Forelimb muscle (tissue), 1 donor: ENCODE data around the gene EFL1. TPM values are rescaled to one million over a fixed set of nuclear protein-coding genes. Genes with fewer than 3 reads are reported as not detected.
"Not testable (repeated sequence)": the region's sequence is repeated elsewhere in the genome, so short reads cannot be mapped to it uniquely, and the experiment has no call there.

Experiments
- DNase-seq: peaks from one replicate; pipeline ENCODE4 v3.0.0-alpha.2; 2013; ENCODE audit warnings: low read depth
- polyA plus RNA-seq: library from polyadenylated mRNA; unstranded; fragments of 120-200 nt; gene quantifications from one replicate; pipeline ENCODE4 v1.2.1, GENCODE V29; 2013; ENCODE audit not compliant: insufficient read length

Gene EFL1
- polyA plus RNA-seq = 11.7 TPM

DNA sequence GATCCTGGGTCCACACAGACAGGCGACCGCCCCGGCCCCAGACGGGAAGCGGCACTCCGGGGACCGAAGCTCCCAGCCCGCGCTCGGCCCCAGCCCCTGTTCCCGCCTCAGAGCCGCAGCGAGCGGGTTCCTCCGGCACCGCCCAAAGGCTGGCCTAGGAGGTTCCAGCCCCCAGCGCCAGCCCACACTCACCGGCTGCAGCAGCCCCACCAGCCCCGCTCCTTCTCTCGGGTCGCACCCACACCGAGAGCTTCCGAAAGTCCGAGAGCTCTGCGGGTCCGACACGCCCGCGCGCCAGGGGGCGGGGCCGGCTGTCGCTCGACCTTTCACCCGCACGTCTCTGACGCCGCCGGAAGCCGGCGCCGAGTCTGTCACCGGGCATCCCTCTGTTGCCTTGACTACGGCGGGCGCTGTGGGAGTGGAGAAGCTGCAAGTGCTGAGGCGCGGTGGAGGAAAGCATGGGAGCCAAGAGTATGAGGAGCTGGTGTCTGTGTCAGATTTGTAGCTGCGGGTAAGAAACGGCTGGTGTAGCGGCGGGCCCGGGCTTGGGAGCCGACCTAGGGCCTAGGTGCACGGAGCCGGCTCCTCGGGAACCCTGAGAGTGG is at the start of gene EFL1, which contains the start of gene SAXO2:
TSS of gene EFL1 (minus strand) at position 313 of the 605 bp plus-strand sequence. CDS start 956 bp downstream, outside the sequence.
TSS of gene SAXO2 (plus strand) at position 397 of the 605 bp plus-strand sequence. CDS start at position 459, 62 bp downstream.
- DNase-seq = peak; percentile 62

DNA sequence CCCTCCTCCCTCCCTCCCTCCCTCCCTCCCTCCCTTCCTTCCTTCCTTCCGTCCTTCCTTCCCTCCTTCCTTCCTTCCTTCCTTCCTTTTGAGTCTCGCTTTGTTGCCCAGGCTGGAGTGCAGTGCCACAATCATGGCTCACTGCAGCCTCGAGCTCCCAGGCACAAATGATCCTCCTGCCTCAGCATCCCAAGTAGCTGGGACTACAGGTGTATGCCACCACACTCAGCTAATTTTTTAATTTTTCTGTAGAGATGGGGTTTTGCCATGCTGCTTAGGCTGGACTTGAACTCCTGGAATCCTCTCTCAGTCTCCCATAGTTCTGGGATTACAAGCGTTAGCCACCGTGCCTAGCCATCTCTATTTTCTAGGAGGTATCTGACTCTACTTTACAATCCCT is 48.8 kb upstream of the EFL1 start:
- DNase-seq = not testable (repeated sequence)

DNA sequence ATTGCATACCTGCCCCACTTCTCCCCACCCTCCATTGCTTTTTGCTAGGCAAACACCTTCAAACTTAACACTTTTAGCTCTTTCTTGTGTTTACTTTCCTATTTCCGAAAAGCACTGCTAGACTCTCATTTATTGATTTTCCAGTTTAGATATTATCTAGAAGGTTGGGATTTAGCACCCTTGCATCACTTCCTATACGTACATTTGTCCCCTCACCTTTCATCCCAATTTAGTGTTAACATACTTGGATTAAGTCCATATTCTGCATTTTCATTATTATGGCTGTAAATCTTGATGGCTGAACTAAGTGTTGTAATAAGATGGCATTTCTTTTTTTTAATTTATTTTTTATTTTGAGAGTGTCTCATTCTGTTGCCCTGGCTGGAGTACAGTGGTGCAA is 47.3 kb upstream of the EFL1 start:
- DNase-seq = no peak

DNA sequence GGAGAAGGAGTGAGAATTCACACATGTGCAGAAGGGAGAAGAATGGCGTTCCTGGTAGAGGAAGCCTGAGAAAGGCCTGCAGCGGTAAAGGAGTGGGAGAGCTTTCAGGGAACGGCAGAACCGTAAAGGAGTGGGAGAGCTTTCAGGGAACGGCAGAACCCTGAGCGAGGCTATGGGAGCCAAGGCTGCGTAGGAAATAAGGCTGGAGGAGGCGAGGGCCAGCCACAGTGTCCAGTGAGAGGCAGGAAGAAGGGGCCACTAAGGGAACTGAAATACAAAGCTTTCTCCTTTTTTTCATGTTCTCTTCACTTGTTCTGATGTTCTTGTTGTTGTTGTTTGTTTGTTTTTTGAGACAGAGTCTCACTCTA is 45.2 kb upstream of the EFL1 start:
- no peak for DNase-seq

DNA sequence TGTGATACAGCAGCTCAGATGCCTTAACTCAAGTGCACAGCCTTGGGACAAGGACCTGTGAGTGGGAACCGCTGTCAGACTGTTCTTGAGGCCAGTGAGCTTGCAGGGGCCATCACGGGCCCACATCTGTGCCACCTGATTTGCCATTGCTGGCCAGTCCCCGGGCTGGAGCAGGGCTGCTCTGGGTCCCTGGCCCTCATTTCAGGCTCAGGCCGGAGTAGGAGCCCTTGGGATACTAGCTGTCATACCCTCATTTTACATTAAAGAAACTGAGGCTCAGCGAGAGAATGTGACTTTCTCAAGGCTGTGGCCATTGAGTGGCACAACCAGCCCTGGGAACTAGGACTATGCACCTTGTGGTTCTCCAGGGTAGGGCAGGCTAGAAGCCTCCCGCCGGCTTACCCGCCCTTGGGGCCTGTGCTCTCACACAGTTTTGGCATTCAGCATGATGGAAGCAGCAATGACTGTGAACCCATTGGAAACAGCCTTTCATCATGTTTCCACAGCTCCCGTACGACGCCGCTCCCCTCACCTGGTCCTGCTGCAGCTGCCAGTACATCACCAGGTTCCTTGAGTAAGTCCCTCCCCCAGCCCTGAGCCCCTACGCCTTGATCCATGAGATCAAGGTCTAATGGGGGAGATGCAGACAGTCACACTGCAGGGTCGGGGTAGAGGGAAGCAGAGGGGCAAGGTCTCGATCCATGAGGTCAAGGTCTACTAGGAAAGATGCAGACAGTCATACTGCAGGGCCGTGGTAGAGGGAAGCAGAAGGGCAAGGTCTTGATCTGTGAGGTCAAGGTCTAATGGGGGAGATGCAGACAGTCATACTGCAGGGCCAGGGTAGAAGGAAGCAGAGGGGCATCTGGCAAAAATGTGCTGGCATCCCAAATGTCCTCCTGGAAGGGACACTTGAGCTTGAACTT is 44.5 kb upstream of the EFL1 start:
- no peak for DNase-seq

DNA sequence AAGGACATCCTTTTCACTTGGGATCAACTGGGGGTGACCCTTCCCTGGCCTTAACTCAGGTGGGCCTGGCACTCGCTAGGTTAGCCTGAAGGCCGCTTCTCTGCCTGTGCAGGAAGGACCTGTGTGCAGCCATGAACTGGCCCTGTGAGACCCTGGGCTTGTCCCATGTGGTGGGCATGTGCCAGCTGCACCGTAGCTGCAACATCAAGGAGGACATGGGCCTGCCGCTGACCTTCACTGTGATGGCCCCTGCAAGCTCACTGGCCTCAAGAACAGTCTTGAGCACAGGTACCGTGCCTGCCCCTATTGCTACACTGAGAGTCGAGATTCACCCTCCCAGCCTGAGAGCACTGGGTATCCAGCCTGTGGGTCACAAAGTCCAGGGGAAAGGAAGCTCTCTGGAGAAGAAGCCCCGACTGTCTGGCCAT is 43.1 kb upstream of the EFL1 start:
- DNase-seq = no peak

DNA sequence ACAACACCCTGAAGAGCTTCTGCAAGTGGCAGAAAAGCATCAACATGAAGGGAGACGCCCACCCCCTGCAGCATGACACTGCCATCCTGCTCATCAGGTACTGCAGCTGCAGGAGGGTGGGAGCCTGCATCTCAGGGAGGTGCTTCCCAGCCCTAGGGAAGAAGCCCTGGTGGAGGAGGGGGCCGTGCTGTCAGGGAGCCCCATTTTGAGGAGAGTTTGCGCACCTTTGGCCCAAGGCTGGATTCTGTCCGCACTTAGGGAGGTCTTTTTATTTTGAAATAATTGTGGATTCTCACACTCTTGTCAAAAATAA is 42.2 kb upstream of the EFL1 start:
- DNase-seq = no peak

DNA sequence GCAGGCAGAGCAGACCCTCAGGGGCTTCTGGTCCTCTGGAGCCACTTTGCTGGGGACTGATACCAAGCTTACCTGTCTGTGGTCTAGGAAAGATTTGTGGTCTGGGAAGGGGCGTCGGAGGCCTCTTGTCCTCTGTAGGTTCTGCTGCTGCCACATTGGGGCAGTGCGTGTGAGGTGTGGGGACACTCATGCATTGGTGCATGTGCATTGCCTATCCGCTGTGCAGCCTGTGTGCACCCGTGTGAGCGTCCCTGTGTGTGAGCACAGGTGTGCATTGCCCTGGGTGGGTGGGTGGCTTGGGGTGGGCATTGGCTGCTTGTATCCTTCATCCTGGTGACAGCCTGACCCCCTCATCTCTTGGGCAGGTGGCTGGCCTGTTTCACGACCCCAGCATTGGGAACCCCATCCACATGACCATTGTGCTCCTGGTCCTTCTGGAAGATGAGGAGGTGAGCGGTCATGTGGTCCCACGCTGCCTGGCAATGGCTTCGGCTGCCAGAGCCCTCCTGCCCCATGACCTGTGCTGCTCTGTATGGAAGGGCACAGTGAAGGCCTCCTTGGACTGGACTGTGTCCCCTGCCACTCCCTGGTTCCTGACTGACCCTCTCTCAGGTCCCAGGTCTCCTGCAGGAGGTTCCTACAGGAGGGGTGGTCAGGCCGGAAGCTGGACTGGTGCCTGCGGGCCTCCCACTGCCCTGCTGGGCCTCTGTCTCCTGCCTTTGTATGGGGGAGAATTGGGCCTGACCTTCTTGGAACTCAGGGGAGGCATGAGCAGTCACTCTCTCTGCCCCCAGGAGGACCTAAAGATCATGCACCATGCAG is 41.6 kb upstream of the EFL1 start:
- DNase-seq = no peak

DNA sequence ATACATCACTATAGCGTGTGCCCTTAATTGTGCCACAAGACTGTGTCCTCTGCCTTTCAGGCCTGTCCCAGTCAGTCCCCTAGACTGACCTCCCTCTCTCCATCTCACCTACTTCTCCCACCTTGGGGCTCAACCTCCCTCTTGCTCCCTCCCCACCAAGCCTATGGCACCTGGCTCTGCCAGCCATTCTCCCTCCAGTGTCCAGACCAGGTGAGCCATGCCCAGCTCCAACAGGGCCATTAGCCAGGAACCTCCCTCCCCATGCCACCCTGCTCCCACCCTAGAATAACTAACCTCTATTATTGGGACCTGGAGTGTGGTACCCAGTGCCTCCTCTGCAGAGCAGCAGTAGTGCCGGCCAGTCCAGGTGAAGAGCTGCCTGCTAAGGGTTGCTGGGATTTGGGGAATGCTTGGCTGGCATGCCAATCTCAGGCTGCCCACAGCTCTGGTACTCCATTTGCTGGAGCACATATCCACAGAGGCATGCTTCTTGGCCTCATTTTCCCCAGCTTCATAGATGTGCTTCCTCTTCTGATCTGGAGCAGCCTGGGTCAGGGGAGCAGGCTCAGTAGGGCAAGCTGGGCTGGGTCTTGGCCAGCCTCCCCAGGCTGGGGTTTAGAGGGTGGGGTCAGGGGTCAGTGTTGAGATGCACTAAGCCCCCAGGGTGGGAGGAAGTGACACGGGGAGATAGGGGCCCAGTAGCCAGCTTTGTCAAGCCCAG is 38.9 kb upstream of the EFL1 start:
- no peak for DNase-seq

DNA sequence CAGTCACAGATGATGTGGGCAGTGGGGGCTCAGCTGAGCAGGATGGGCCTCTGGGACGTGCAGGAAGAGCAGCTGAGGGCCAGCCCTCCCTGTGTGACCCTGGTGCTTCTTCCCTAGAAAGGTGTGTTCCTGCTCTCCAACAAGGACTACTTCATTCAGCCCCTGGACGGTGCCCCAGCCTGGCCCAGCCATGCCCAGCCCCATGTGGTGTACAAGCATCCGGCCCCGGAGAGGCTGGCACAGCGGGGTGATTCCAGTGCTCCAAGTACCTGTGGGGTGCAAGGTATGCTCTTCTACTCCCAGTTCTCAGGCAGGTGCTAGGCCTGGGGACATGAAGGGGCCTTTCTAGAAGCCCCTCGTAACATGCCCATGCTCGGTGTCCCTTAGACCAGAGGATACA is 38.3 kb upstream of the EFL1 start:
- no peak for DNase-seq

DNA sequence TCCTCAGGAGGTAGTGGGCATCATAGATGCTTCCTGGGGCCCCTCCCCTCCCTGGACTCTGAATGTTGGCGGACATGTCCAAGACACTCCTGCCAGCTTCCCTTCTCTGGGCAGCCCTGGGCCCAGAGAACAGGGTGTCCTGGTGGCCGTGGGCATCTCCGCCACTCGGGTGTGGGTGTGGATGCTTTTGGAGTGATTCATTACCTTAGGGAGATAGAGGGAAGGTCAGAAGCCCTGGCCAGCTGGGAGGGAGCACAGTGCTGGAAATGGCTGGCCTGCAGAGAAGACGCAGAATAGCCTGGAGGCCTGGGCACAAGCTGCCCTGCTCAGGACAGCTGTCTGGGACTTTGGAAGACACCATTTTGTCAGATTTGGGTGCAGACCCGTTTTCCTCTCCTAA is 37.8 kb upstream of the EFL1 start:
- not testable (repeated sequence) for DNase-seq

DNA sequence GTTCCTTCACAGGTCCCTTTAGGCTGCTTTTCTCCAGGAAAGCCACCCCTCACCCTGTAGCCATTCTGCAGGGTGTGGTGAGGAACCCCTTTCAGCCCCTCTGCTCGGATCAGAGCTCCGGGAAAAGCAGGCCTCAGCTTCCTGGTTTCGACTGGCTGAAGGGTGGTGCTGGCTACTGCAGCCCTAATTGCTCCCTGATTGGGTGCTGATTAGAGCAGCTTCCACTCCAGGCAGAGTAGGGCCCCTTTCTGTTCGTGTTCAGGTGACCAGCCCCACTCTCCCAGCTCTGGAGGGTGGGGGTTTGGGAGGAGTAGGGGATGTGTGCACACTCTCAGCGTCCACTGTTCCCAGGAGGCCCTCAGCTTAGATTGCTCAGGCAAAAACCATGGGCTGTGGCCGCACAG is 37.0 kb upstream of the EFL1 start:
- not testable (repeated sequence) for DNase-seq

DNA sequence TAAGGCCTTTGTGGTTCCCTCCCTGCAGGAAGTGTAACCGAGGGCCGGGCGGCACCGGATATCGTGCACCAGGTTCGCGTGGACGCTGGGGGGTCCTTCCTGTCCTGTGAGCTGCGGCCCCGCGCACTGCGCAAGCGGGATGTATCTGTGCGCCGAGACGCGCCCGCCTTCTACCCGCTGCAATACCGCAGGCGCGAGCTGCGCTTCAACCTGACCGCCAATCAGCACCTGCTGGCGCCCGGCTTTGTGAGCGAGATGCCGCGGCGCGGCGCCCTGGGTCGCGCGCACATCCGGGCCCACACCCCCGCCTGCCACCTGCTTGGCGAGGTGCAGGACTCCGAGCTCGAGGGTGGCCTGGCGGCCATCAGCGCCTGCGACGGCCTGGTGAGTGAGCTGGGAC is 36.0 kb upstream of the EFL1 start:
- DNase-seq = no peak

DNA sequence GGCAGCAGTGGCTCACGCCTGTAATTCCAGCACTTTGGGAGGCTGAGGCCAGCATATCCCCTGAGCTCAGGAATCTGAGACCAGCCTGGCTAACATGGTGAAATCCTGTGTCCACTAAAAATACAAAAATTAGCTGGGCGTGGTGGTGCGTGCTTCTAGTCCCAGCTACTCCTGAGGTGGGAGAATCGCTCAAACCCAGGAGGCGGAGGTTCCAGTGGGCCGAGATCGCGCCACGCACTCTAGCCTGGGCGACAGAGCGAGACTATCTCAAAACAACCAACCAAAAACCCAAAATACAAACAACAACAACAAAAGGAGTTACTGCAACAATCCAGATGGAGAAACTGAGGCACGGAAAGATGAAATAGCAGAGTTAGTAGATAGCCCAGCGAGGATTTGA is 35.5 kb upstream of the EFL1 start:
- no peak for DNase-seq

DNA sequence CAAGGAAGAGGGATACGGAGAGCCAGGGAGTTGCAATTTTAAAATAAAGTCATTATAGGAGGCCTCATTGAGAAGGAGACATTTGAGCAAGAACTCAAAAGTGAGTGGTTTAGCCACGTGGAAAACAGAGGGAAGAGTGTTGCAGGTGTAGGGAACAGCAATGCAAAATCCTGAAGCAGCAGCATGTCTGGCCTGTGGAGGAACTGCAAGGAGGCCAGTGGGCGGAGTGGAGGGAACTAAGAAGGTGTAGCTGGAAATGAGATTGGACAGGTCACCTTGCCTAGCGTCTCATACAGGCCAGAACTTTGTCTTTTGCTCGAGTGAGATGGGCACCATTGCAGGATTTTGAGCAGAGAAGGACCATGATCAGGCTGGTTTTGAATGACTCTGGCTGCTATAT is 35.0 kb upstream of the EFL1 start:
- DNase-seq = no peak

DNA sequence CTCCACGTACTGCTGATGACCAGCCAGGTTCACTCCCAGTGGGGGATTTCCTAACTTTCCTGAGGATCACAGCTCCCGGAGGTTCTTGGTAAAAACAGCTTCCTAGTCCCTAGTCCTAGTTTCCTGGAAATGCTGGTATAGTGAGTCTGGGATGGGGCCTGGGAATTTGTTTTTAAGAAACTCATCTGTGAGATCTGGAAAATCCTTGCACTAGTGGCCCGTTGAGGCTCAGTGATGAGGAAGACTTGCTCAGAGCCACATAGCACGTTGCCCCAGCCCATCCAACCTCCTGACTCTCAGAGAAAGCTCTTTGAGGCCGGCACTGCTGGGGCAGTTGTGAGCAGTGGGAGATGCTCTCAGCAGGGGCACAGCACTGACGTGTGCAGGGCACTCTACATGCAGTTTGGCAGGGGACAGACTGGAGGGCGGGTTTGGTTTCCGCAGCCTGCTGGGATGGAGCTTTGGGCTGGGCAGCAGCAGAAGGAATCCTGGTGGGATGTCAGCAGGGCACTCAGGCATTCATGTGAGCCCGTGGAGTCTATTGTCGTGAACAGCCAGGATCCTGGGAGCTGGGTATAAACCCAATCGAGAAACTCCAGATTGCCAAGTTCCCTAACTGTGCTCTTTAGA is 31.6 kb upstream of the EFL1 start:
- DNase-seq = no peak

DNA sequence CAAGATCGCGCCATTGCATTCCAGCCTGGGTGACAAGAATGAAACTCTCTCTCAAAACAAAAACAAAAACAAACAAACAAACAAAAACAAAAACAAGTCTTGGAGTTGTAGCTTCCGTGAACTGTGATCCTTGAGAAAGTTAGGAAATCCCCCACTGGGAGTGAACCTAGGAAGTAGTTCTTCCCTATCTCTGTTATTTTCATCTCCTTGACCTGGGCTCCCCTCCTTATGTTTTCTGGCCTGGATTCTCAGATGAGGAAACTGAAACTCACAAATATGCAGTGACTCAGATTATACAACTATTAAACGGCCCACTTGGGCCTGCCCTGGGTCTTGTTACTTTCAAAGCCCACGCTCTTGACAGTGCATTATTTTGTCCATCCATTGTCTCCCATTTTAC is 29.7 kb upstream of the EFL1 start:
- DNase-seq = no peak

DNA sequence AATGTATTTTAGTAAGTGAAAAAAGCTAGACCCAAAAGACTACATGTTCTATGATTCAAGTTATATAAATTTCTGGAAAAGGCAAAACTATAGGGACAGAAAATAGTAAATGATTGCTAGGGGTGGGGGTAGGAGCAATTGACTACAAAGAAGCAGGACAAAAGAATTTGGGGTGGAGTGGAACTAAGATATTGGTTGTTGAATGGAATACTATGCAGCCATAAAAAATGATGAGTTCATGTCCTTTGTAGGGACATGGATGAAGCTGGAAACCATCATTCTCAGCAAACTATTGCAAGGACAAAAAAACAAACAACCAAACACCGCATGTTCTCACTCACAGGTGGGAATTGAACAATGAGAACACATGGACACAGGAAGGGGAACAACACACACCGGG is 25.7 kb upstream of the EFL1 start:
- not testable (repeated sequence) for DNase-seq

DNA sequence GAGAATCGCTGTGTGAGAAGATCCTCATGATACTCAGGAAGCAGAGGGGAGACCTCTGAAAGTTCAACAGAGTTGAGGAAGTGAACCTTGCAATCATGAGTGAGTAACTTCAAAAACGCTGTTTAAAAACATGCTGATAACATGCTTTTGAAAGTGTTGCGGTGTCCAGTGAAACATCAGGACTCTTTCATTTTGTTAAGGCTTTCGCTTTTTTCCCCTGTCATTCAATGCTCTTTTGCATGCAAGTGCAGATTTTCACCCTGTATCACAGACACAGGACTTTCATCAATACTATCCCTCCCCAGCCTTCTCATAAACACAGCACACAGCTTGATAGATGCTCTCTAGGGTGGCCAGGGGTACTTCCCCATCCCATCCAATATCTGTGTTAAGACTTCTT is 23.9 kb upstream of the EFL1 start:
- not testable (repeated sequence) for DNase-seq

DNA sequence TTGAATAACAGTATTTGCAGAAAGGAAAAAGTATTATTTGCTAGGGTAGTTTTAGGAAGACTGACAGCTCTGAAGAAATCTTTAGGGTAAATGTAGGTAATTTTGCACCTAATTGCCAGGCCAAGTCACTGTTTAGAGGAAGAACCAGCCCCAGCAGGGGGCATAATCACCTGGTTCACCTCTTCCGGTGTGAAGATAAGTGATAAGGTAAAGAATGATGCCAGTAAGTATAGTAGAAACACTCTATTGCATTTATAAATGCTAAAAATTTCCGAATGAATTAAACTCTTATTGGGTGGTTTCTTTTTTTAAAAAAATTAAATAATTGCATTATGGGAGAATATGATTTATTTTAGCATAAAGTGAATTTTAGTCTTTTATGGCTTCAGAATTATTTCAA is 21.8 kb upstream of the EFL1 start:
- not testable (repeated sequence) for DNase-seq

DNA sequence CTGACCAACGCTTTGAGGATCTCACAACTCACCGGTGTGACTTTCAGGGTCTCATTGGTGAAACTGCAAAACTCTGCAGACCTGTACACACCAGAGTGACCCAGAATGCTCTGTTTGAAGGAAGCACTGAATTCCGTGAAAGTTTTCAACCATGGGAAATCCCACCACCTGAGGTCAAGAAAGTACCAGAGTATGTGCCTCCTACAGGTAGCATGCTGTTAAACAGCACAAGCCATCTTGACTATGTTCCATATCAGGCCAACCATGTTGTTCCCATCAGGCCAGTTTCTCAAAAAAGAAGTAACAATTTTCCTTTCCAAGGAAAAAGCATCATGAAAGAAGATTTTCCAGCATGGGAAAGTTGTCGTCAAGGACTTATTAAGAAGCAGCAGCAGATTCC is 19.9 kb upstream of the EFL1 start:
- not testable (repeated sequence) for DNase-seq
